Fibroblast of skin of left biceps (primary cell): ENCODE results near the gene KLF16.

Experiments
- DNase-seq, 2 experiments: peaks; one replicate each; pipeline ENCODE4 v3.0.0-alpha.2; 2013; ENCODE audit warnings: low read depth in 2 of 2

KLF16 gene

GRCh38 chr19:1868971-1869370 is 5.6 kb upstream of the KLF16 start:
- DNase-seq, result no peak

GRCh38 chr19:1867349-1867724 is 4.0 kb upstream of the KLF16 start:
- DNase-seq, result no peak

- DNase-seq, result no peak
Measured at GRCh38 chr19:1866693-1867348, 3.4 kb upstream of the KLF16 start.

GRCh38 chr19:1865172-1866010 is 2.0 kb upstream of the KLF16 start:
- no peak for DNase-seq

GRCh38 chr19:1864480-1865171 is 1.2 kb upstream of the KLF16 start:
- no peak for DNase-seq

GRCh38 chr19:1863638-1864479 is 480 bp upstream of the KLF16 start:
- peak; percentile 91 for DNase-seq

- DNase-seq, result no peak
Measured at GRCh38 chr19:1862424-1863327, 703 bp downstream of the KLF16 start.

GRCh38 chr19:1862068-1862423 is 1.3 kb downstream of the KLF16 start:
- DNase-seq, result no peak

- no peak for DNase-seq
Measured at GRCh38 chr19:1861599-1862031, 1.8 kb downstream of the KLF16 start.

GRCh38 chr19:1860821-1861598 is 2.4 kb downstream of the KLF16 start:
- DNase-seq, result no peak

- DNase-seq, result peak in 1 of 2 experiments; percentile 31
Measured at GRCh38 chr19:1860042-1860775, 3.2 kb downstream of the KLF16 start.

GRCh38 chr19:1859331-1859781 is 4.0 kb downstream of the KLF16 start:
- no peak for DNase-seq

GRCh38 chr19:1858412-1859081 is 4.8 kb downstream of the KLF16 start:
- DNase-seq, result no peak

- no peak for DNase-seq
Measured at GRCh38 chr19:1857648-1858326, 5.6 kb downstream of the KLF16 start.

- DNase-seq, result no peak
Measured at GRCh38 chr19:1856698-1857603, 6.4 kb downstream of the KLF16 start.

- no peak for DNase-seq
Measured at GRCh38 chr19:1856345-1856697, 7.1 kb downstream of the KLF16 start.

- DNase-seq, result no peak
Measured at GRCh38 chr19:1855828-1856255, 7.5 kb downstream of the KLF16 start.
